Measurements from ENCODE around the gene APOLD1.
"Not testable (repeated sequence)": the region's sequence is repeated elsewhere in the genome, so short reads cannot be mapped to it uniquely, and the experiment has no call there.

APOLD1 gene

GRCh38 chr12:12810553-12811021 is 25.1 kb downstream of the APOLD1 start:
- no peak for DNase-seq

- no peak for DNase-seq
These were observed 25.9 kb downstream of the APOLD1 start for GRCh38 chr12:12811343-12811742.

DNA sequence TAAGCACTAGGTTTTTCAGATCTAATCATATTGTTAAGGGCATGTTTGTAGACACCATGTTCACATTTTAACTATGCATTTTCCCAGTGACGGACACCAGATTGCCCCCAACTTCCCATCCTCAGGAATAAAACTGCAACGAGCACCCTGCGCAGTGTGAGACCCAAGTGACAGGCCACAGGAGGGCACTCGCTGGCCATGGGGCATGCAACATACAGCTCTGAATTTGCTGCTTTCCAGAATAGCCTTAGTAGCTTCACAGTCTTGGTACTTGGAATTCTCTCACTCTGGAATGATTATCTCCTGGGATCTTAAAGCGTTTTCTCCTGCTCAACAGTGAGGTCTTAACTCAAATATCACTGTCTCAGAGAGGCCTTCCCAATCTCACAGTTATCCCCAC is 26.7 kb downstream of the APOLD1 start:
- DNase-seq = no peak

- no peak for DNase-seq
These were observed 27.2 kb downstream of the APOLD1 start for GRCh38 chr12:12812618-12813119.

DNA sequence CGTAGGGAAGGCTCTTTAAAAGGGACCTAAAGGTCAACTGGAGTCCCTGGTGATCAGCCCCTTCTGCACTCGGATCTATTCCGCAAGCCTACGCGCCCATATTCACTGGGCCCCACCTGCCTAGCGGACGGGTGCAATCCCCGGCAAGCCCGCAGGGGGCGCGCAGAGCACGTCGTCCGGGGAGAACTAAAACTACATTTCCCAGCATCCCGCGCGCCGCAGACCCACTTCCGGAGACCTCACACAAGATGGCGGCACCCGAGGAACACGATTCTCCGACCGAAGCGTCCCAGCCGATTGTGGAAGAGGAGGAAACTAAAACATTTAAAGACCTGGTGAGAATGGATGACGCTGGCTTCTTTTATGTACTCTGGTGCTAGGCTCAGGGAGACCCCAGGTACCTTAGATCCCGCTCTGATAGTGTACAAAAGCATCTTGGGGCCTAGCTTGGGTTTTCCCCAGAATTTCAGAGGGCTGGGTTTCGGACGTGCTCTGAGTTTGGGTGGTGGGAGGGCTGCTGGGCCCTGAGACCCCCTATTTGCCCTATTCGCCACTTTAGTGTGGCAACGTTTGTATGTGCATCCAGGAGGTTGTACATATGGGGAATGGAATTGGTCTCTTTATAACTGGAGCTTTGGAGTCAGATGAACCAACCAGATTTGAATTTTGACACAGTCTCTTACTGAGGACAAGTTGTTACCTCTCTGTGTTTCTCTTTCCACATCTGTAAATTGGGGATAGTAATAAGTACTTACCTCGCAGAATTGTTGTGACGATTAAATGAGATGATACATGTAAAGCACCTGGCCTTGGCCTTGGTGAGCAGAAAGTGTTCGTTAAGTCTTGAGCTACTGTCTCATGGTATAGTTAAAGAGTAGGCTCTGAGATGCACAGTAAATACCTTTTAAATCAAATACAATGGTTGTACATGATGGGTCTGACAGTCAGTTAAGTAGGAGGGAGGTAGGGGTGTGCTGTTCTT is 28.0 kb downstream of the APOLD1 start, which contains the start of gene DDX47:
Gene DDX47, plus strand, starts transcription at position 227 of the 982 bp plus-strand sequence. Its CDS starts 22 bp downstream, at position 249.
- DNase-seq = peak; percentile 73

DNA sequence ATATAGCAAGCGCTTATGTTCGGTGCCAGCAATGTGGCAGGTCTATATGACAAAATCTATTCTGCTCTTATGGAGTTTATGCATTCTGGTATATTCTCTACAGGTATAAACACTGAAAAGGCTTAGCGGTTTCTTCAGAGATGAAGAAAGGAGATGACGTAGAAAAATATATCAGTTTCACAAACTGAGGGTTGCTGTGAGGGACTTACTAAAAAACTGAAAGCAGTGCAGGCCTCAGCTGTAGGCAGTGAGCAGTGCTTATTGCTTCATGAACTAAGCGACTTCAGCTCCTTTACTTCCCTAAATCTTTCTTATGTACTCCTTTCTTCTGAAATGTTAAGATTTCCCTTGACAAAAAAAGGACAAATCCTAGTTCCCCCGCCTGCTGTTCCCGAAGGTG is 32.2 kb downstream of the APOLD1 start:
- DNase-seq = no peak

DNA sequence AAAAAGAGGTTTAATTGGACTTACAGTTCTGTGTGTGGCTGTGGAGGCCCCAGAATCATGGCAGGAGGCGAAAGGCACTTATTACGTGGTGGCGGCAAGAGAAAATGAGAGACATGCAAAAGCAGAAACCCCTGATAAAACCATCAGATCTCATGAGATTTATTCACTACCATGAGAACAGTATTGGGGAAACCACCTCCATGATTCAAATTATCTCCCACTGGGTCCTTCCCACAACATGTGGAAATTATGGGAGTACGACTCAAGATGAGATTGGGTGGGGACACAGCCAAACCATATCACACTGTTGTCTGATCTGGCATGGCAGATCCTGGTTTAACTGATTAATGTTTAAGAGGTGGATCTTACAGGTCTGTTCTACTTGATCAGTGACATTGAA is 33.2 kb downstream of the APOLD1 start:
- no peak for DNase-seq

GRCh38 chr12:12819221-12819620 is 33.8 kb downstream of the APOLD1 start:
- no peak for DNase-seq

GRCh38 chr12:12819752-12820311 is 34.4 kb downstream of the APOLD1 start:
- DNase-seq = no peak

- not testable (repeated sequence) for DNase-seq
These were observed 34.9 kb downstream of the APOLD1 start for GRCh38 chr12:12820376-12820775.

- no peak for DNase-seq
These were observed 36.5 kb downstream of the APOLD1 start for GRCh38 chr12:12821975-12822374.

DNA sequence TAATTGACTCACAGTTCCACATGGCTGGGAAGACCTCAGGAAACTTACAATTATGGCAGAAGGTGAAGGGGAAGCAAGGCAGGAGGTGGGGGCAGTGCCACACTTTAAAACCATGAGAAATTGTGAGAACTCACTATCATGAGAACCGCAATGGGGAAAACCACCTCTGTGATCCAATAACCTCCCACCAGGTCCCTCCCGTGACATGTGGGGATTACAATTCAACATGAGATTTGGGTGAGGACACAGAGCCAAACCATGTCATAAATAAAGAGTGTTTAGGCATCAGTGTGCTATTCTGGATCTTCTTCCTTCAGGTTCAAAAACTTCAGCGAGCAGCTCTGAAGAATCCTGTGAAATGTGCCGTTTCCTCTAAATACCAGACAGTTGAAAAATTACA is 37.4 kb downstream of the APOLD1 start:
- no peak for DNase-seq

- DNase-seq = no peak
These were observed 37.8 kb downstream of the APOLD1 start for GRCh38 chr12:12823300-12823699.

GRCh38 chr12:12823811-12824210 is 38.4 kb downstream of the APOLD1 start:
- DNase-seq = no peak

GRCh38 chr12:12835378-12836146 is 50.1 kb downstream of the APOLD1 start:
- no peak for DNase-seq

DNA sequence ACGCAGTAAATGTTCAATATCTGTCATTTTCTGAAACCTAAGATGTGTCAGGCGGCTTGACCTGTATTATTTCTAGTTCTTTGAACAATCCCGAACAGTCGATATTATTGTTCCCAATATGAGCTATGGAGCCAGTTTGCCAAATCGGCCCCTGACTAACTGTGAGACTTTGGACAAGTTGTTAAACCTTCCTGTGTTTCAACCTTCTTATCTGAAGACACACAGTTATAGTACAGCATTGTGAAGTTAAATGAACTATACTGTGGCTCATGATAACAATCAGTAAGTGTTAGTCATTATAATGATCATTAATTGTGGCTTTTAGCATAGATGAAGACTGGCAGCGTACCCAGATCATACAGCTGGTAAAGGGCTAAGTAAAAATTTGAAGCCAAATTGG is 51.1 kb downstream of the APOLD1 start:
- no peak for DNase-seq

GRCh38 chr12:12837025-12837812 is 51.8 kb downstream of the APOLD1 start:
- peak; percentile 4 for DNase-seq

- DNase-seq = no peak
These were observed 52.3 kb downstream of the APOLD1 start for GRCh38 chr12:12837813-12838153.

GRCh38 chr12:12839003-12839395 is 53.5 kb downstream of the APOLD1 start:
- DNase-seq = no peak

GRCh38 chr12:12839439-12839838 is 54.0 kb downstream of the APOLD1 start:
- not testable (repeated sequence) for DNase-seq

DNA sequence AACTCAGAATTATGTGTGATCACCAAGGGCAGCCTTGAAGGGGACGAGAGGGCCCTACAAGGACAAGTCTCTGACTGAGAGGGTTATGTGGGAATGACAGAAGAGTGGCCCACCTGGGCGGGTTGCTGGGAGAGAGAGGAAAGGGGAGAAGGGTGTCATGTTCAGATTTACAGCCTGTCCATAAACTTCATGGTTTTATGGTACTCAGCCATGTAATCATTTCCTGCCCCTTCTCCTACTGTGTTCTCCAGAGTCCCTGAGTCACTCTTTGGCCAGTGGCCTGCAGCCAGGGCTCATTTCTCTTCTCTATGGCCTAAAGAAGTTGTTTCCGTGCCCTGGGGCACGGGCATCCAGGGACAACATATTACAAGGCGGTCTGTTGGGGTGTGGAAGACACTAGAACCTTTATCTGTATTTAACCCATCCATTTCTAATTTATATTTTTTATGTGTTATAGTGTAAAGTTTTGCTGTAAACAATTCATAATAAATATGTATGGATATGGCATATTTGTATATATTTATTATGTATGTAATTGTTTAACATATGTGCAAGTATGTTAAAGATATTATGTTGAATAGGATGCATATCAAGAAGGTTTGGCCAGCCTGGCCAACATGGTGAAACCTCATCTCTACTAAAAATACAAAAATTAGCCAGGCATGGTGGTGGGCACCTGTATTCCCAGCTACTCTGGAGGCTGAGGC is 54.6 kb downstream of the APOLD1 start:
- no peak for DNase-seq

GRCh38 chr12:12840580-12840899 is 55.1 kb downstream of the APOLD1 start:
- no peak for DNase-seq
